ENCODE results near the gene AP3S2. TPM values are rescaled to one million over a fixed set of nuclear protein-coding genes. Genes with fewer than 3 reads are reported as not detected.

AP3S2 gene
- total RNA-seq, 1 donor from 2014 or later: 36.4 TPM

GRCh38 chr15:89903858-89904130 lies 10.0 kb upstream of the AP3S2 start:
- Mint-ChIP-seq H3K27ac (no peak overlapping the region), H3K4me3 (no peak overlapping the region), H3K27me3 (peaks cover 3% of the 10 kb centered on the region), H3K4me1 (no peaks in the 10 kb centered on the region), H3K36me3 (ENCODE audit: low read depth) (no peaks in the 10 kb centered on the region), H3K9me3 (no peaks in the 10 kb centered on the region)
- intact Hi-C loops (cut with micrococcal nuclease): no loop called here
- TF ChIP-seq CTCF (IDR thresholded peaks at IDR 0.05): no peak
- no peak for ATAC-seq (ENCODE audit: low read depth)
- no peak for DNase-seq
- ChIA-PET POLR2A (no interaction called here), CTCF (no interaction called here)

GRCh38 chr15:89903015-89903857 lies 9.4 kb upstream of the AP3S2 start:
- H3K4me3 Mint-ChIP-seq: no peak overlapping the region
- H3K9me3 Mint-ChIP-seq: no peaks in the 10 kb centered on the region
- ATAC-seq (ENCODE audit: low read depth): no peak
- H3K27ac Mint-ChIP-seq: no peak overlapping the region
- H3K4me1 Mint-ChIP-seq: no peaks in the 10 kb centered on the region
- CTCF ChIA-PET: no interaction called here
- TF ChIP-seq CTCF (IDR thresholded peaks at IDR 0.05): no peak
- DNase-seq: no peak
- POLR2A ChIA-PET: no interaction called here
- intact Hi-C loops (cut with micrococcal nuclease): no loop called here
- peaks cover 3% of the 10 kb centered on the region for H3K27me3 Mint-ChIP-seq
- H3K36me3 Mint-ChIP-seq (ENCODE audit: low read depth): no peaks in the 10 kb centered on the region

- no peak for TF ChIP-seq CTCF (IDR thresholded peaks at IDR 0.05)
- Mint-ChIP-seq H3K4me3 (no peak overlapping the region), H3K27ac (no peak overlapping the region), H3K9me3 (no peaks in the 10 kb centered on the region), H3K27me3 (peaks cover 3% of the 10 kb centered on the region), H3K36me3 (ENCODE audit: low read depth) (no peaks in the 10 kb centered on the region), H3K4me1 (no peaks in the 10 kb centered on the region)
- intact Hi-C loops (cut with micrococcal nuclease): no loop called here
- no peak for ATAC-seq (ENCODE audit: low read depth)
- CTCF ChIA-PET: interaction anchor here (2.1 kb wide), 1 partner anchor 140 kb away, joined by 4 read pairs; no protein-coding TSS in a partner anchor
- no peak for DNase-seq
- POLR2A ChIA-PET: no interaction called here
These were observed 7.1 kb upstream of the AP3S2 start for GRCh38 chr15:89900849-89901248.

- no peak for DNase-seq
- H3K4me1 Mint-ChIP-seq: no peaks in the 10 kb centered on the region
- no peak overlapping the region for H3K27ac Mint-ChIP-seq
- H3K27me3 Mint-ChIP-seq: peaks cover 3% of the 10 kb centered on the region
- intact Hi-C loops (cut with micrococcal nuclease): loop anchor here (2.0 to 10.0 kb wide), 2 partner anchors 65 to 103 kb away; no protein-coding TSS in a partner anchor
- no peaks in the 10 kb centered on the region for H3K36me3 Mint-ChIP-seq (ENCODE audit: low read depth)
- no peak overlapping the region for H3K4me3 Mint-ChIP-seq
- no peak for ATAC-seq (ENCODE audit: low read depth)
- no peaks in the 10 kb centered on the region for H3K9me3 Mint-ChIP-seq
- ChIA-PET POLR2A (no interaction called here), CTCF (interaction anchor here (0.6 to 3.4 kb wide), 6 partner anchors 25 to 184 kb away, joined by 3 to 43 read pairs (median 4); no protein-coding TSS in a partner anchor)
- TF ChIP-seq CTCF (IDR thresholded peaks at IDR 0.05): no peak
These were observed 6.3 kb upstream of the AP3S2 start for GRCh38 chr15:89899951-89900567.

- no peak for ATAC-seq (ENCODE audit: low read depth)
- ChIA-PET POLR2A (interaction anchor here (0.6 to 1.7 kb wide), 2 partner anchors 116 to 187 kb away, joined by 3 to 12 read pairs; no protein-coding TSS in a partner anchor), CTCF (interaction anchor here (0.6 to 3.4 kb wide), 8 partner anchors 25 to 189 kb away, joined by 3 to 43 read pairs (median 4); no protein-coding TSS in a partner anchor)
- Mint-ChIP-seq H3K27me3 (peaks cover 3% of the 10 kb centered on the region), H3K4me1 (peaks cover 3% of the 10 kb centered on the region), H3K27ac (no peak overlapping the region), H3K9me3 (no peaks in the 10 kb centered on the region), H3K4me3 (no peak overlapping the region), H3K36me3 (ENCODE audit: low read depth) (peaks cover under 1% of the 10 kb centered on the region)
- DNase-seq: no peak
- TF ChIP-seq CTCF (IDR thresholded peaks at IDR 0.05): no peak
- intact Hi-C loops (cut with micrococcal nuclease): loop anchor here (2.0 to 10.0 kb wide), 2 partner anchors 65 to 103 kb away; no protein-coding TSS in a partner anchor
These were observed 5.6 kb upstream of the AP3S2 start for GRCh38 chr15:89899295-89899945.
